NK-92 (cell line): ENCODE measurements around the gene MAN2A1.
"Not testable (repeated sequence)": the region's sequence is repeated elsewhere in the genome, so short reads cannot be mapped to it uniquely, and the experiment has no call there.

ENCODE experiments used
- DNase-seq: peaks from one replicate; lab custom pipeline; 2025; ENCODE audit not compliant: unreplicated experiment; lab: John Stamatoyannopoulos, UW

MAN2A1 gene

GRCh38 chr5:109750463-109750862, 60.7 kb downstream of the MAN2A1 start:
- DNase-seq: no peak

- no peak for DNase-seq
These were observed 63.6 kb downstream of the MAN2A1 start for GRCh38 chr5:109753279-109753678.

- DNase-seq: no peak
These were observed 64.6 kb downstream of the MAN2A1 start for GRCh38 chr5:109754319-109754718.

- no peak for DNase-seq
These were observed 66.0 kb downstream of the MAN2A1 start for GRCh38 chr5:109755761-109756160.

- no peak for DNase-seq
These were observed 66.9 kb downstream of the MAN2A1 start for GRCh38 chr5:109756543-109757185.

- DNase-seq: no peak
These were observed 67.8 kb downstream of the MAN2A1 start for GRCh38 chr5:109757490-109757889.

- no peak for DNase-seq
These were observed 69.6 kb downstream of the MAN2A1 start for GRCh38 chr5:109759306-109759705.

- not testable (repeated sequence) for DNase-seq
These were observed 70.4 kb downstream of the MAN2A1 start for GRCh38 chr5:109760130-109760529.

GRCh38 chr5:109762821-109763220, 73.1 kb downstream of the MAN2A1 start:
- no peak for DNase-seq

GRCh38 chr5:109767184-109767995, 77.7 kb downstream of the MAN2A1 start:
- no peak for DNase-seq

GRCh38 chr5:109767997-109768396, 78.3 kb downstream of the MAN2A1 start:
- no peak for DNase-seq

GRCh38 chr5:109769597-109770291, 80.0 kb downstream of the MAN2A1 start:
- DNase-seq: no peak

GRCh38 chr5:109775130-109775529, 85.4 kb downstream of the MAN2A1 start:
- DNase-seq: no peak

- DNase-seq: no peak
These were observed 89.5 kb downstream of the MAN2A1 start for GRCh38 chr5:109779036-109779735.

GRCh38 chr5:109784687-109785086, 95.0 kb downstream of the MAN2A1 start:
- no peak for DNase-seq

GRCh38 chr5:109786206-109786855, 96.6 kb downstream of the MAN2A1 start:
- DNase-seq: no peak

- no peak for DNase-seq
These were observed 98.9 kb downstream of the MAN2A1 start for GRCh38 chr5:109788596-109788995.

- no peak for DNase-seq
These were observed 102.9 kb downstream of the MAN2A1 start for GRCh38 chr5:109792613-109793012.

GRCh38 chr5:109803854-109804253, 114.1 kb downstream of the MAN2A1 start:
- no peak for DNase-seq

- DNase-seq: no peak
These were observed 115.7 kb downstream of the MAN2A1 start for GRCh38 chr5:109805472-109805871.

GRCh38 chr5:109805883-109806282, 116.2 kb downstream of the MAN2A1 start:
- no peak for DNase-seq
